ENCODE measurements around the gene NUP98.

Gene NUP98

GRCh38 chr11:3797329-3798090 lies at the start of gene NUP98:
Gene NUP98 (minus strand): TSS chr11:3797554. CDS start chr11:3782117, 15,437 bp downstream.
- peak; percentile 98 to 100 (median 99) for DNase-seq (ENCODE audit: low read depth in 3 of 3)

GRCh38 chr11:3845670-3846069 lies 48.3 kb upstream of the NUP98 start:
- DNase-seq (ENCODE audit: low read depth in 3 of 3) = no peak

- DNase-seq (ENCODE audit: low read depth in 3 of 3) = no peak
Measured at GRCh38 chr11:3845246-3845645, 47.9 kb upstream of the NUP98 start.

GRCh38 chr11:3843326-3843725 lies 46.0 kb upstream of the NUP98 start:
- no peak for DNase-seq (ENCODE audit: low read depth in 3 of 3)

GRCh38 chr11:3841426-3842350 lies 44.3 kb upstream of the NUP98 start:
- peak in 2 of 3 donors; percentile 93 to 94 for DNase-seq (ENCODE audit: low read depth in 3 of 3)

- DNase-seq (ENCODE audit: low read depth in 3 of 3) = peak in 2 of 3 donors; percentile 73 to 85
Measured at GRCh38 chr11:3840870-3841425, 43.6 kb upstream of the NUP98 start, which contains the start of gene RHOG. Gene RHOG (minus strand): TSS chr11:3840959. CDS start chr11:3828138, 12,821 bp downstream.

GRCh38 chr11:3840004-3840869 lies 42.9 kb upstream of the NUP98 start:
- DNase-seq (ENCODE audit: low read depth in 3 of 3) = no peak

GRCh38 chr11:3838504-3838903 lies 41.1 kb upstream of the NUP98 start:
- no peak for DNase-seq (ENCODE audit: low read depth in 3 of 3)

- no peak for DNase-seq (ENCODE audit: low read depth in 3 of 3)
Measured at GRCh38 chr11:3837793-3838192, 40.4 kb upstream of the NUP98 start.

- no peak for DNase-seq (ENCODE audit: low read depth in 3 of 3)
Measured at GRCh38 chr11:3836903-3837302, 39.5 kb upstream of the NUP98 start.

- DNase-seq (ENCODE audit: low read depth in 3 of 3) = no peak
Measured at GRCh38 chr11:3835751-3836150, 38.4 kb upstream of the NUP98 start.

GRCh38 chr11:3834664-3835461 lies 37.5 kb upstream of the NUP98 start:
- no peak for DNase-seq (ENCODE audit: low read depth in 3 of 3)

- DNase-seq (ENCODE audit: low read depth in 3 of 3) = no peak
Measured at GRCh38 chr11:3834349-3834663, 37.0 kb upstream of the NUP98 start.

GRCh38 chr11:3833449-3833848 lies 36.1 kb upstream of the NUP98 start:
- DNase-seq (ENCODE audit: low read depth in 3 of 3) = no peak

- DNase-seq (ENCODE audit: low read depth in 3 of 3) = no peak
Measured at GRCh38 chr11:3832816-3833215, 35.5 kb upstream of the NUP98 start.

GRCh38 chr11:3831378-3832239 lies 34.3 kb upstream of the NUP98 start:
- DNase-seq (ENCODE audit: low read depth in 3 of 3) = no peak

- DNase-seq (ENCODE audit: low read depth in 3 of 3) = no peak
Measured at GRCh38 chr11:3830730-3831129, 33.4 kb upstream of the NUP98 start.

- DNase-seq (ENCODE audit: low read depth in 3 of 3) = no peak
Measured at GRCh38 chr11:3830088-3830487, 32.7 kb upstream of the NUP98 start.

- DNase-seq (ENCODE audit: low read depth in 3 of 3) = no peak
Measured at GRCh38 chr11:3827434-3828186, 30.3 kb upstream of the NUP98 start.
